PC-3 (cell line): Measurements from ENCODE around the gene CDH12.

ENCODE experiments used
- EZH2 ChIP-seq: fragments of 300-600 bp; sonication (generic); IDR thresholded peaks from one replicate; pipeline ENCODE4 v1.6.1; 2017; ENCODE audit warnings: antibody characterized with exemption, mild to moderate bottlenecking, low read length; ENCODE audit not compliant: unreplicated experiment
- EZH2phosphoT487 ChIP-seq: fragments of 300-600 bp; sonication (generic); IDR thresholded peaks from 2 replicates; pipeline ENCODE4 v1.6.1; 2018; ENCODE audit warnings: mild to moderate bottlenecking, antibody characterized with exemption, low read length, borderline replicate concordance
- TF ChIP-seq, protein P1 (sequence below): fragments of 300-600 bp; sonication (generic); conservative IDR thresholded peaks from 2 replicates; pipeline ENCODE4 v1.5.1; 2017; ENCODE audit warnings: antibody characterized with exemption, low read depth, mild to moderate bottlenecking, low read length

DNA sequence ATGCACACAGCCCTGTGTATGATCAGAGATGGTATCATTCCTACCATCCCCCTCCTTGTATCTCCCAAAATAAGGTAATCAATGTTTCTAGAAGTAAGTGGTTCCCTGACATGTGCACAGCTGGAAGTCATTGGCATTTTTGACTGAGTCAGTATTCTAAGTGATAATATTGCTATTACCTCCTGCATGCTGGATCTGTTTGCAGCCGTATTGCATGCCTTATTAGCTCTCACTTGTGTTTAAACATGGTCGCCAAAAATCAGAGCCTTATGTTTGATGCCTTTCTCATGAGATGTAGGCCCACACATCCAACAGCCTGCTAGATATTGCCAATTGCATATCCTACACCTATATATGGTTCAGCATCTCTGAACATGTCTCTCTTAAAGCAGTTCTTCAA is 254.3 kb downstream of the CDH12 start:
- TF ChIP-seq, protein P1, sequence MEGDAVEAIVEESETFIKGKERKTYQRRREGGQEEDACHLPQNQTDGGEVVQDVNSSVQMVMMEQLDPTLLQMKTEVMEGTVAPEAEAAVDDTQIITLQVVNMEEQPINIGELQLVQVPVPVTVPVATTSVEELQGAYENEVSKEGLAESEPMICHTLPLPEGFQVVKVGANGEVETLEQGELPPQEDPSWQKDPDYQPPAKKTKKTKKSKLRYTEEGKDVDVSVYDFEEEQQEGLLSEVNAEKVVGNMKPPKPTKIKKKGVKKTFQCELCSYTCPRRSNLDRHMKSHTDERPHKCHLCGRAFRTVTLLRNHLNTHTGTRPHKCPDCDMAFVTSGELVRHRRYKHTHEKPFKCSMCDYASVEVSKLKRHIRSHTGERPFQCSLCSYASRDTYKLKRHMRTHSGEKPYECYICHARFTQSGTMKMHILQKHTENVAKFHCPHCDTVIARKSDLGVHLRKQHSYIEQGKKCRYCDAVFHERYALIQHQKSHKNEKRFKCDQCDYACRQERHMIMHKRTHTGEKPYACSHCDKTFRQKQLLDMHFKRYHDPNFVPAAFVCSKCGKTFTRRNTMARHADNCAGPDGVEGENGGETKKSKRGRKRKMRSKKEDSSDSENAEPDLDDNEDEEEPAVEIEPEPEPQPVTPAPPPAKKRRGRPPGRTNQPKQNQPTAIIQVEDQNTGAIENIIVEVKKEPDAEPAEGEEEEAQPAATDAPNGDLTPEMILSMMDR, result no peak
- TF ChIP-seq EZH2 (no peak), EZH2phosphoT487 (no peak)
